Naive thymus-derived CD4-positive, alpha-beta T cell (primary cell): ENCODE measurements around the gene HID1. TPM values are rescaled to one million over a fixed set of nuclear protein-coding genes. Genes with fewer than 3 reads are reported as not detected.

Experiments used
- ATAC-seq: fragments of 150-1000 bp; cut with Tn5 transposase; 2 replicates; pipeline ENCODE4 v1.10.0; 2021; ENCODE audit warnings: mild to moderate bottlenecking, moderate library complexity
- CTCF ChIA-PET: fragments of 350-600 bp; sonication (Branson Sonifier 250); formaldehyde crosslinking; loops from one replicate; lab custom pipeline; 2021; ENCODE audit warnings: antibody characterized with exemption; lab: Charles Lee
- POLR2A ChIA-PET: fragments of 350-600 bp; sonication (Branson Sonifier 250); formaldehyde crosslinking; loops from one replicate; lab custom pipeline; 2021; ENCODE audit warnings: antibody characterized with exemption, inconsistent platforms; lab: Charles Lee
- DNase-seq, 9 donors: peaks; one replicate each; pipeline versions ENCODE4 v3.0.0 to v3.0.0-alpha.2; 2020 to 2022; ENCODE audit warnings: mixed read lengths in 1 of 9
- H3K27ac ChIP-seq: one replicate; pipeline ENCODE4 v1.7.0; 2013; ENCODE audit warnings: mild to moderate bottlenecking, low read depth, low read length, moderate library complexity
- H3K27me3 ChIP-seq, 2 donors: one replicate each; pipeline ENCODE4 v1.7.0; 2013; ENCODE audit warnings: low read length in 2 of 2, mild to moderate bottlenecking in 2 of 2, moderate library complexity in 2 of 2; ENCODE audit not compliant: control insufficient read depth in 2 of 2, insufficient read depth in 2 of 2
- H3K36me3 ChIP-seq, 3 experiments: 1 replicate in 2 of 3; 2 replicates in 1 of 3; pipeline ENCODE4 v1.7.0; 2013; ENCODE audit warnings: low read length in 3 of 3, mild to moderate bottlenecking in 3 of 3, moderate library complexity in 1 of 3; ENCODE audit not compliant: insufficient read depth in 3 of 3, control insufficient read depth in 2 of 3
- H3K4me1 ChIP-seq, 2 donors: one replicate each; pipeline ENCODE4 v1.7.0; 2013; ENCODE audit warnings: low read length in 2 of 2, mild to moderate bottlenecking in 2 of 2, moderate library complexity in 1 of 2; ENCODE audit not compliant: control insufficient read depth in 2 of 2, insufficient read depth in 2 of 2
- H3K4me3 ChIP-seq: 2 replicates; pipeline ENCODE4 v1.7.0; 2013; ENCODE audit warnings: mild to moderate bottlenecking, low read length
- H3K9me3 ChIP-seq, 3 experiments: 1 replicate in 2 of 3; 2 replicates in 1 of 3; pipeline ENCODE4 v1.7.0; 2013; ENCODE audit warnings: low read length in 3 of 3; ENCODE audit not compliant: control insufficient read depth in 2 of 3
- H3K27ac Mint-ChIP-seq, 9 donors: one replicate each; pipeline ENCODE4 v1.8.0; 2020 to 2022; ENCODE audit warnings: mixed read lengths in 9 of 9, mild to moderate bottlenecking in 8 of 9, moderate library complexity in 5 of 9, inconsistent platforms in 2 of 9
- H3K27me3 Mint-ChIP-seq, 5 donors: one replicate each; pipeline ENCODE4 v1.8.0; 2021 to 2022; ENCODE audit warnings: mixed read lengths in 5 of 5, mild to moderate bottlenecking in 1 of 5
- H3K36me3 Mint-ChIP-seq, 5 donors: one replicate each; pipeline ENCODE4 v1.8.0; 2020 to 2022; ENCODE audit warnings: mixed read lengths in 5 of 5, mild to moderate bottlenecking in 3 of 5, inconsistent platforms in 1 of 5
- H3K4me1 Mint-ChIP-seq, 7 donors: one replicate each; pipeline ENCODE4 v1.8.0; 2020 to 2022; ENCODE audit warnings: mixed read lengths in 7 of 7, mild to moderate bottlenecking in 3 of 7, inconsistent platforms in 1 of 7
- H3K4me3 Mint-ChIP-seq, 10 donors: one replicate each; pipeline ENCODE4 v1.8.0; 2020 to 2022; ENCODE audit warnings: mild to moderate bottlenecking in 10 of 10, mixed read lengths in 10 of 10, moderate library complexity in 6 of 10, inconsistent platforms in 2 of 10
- H3K9me3 Mint-ChIP-seq, 11 donors: one replicate each; pipeline ENCODE4 v1.8.0; 2020 to 2022; ENCODE audit warnings: mixed read lengths in 11 of 11, mild to moderate bottlenecking in 4 of 11, inconsistent platforms in 1 of 11, moderate library complexity in 1 of 11
- intact Hi-C, 2 donors: fragments of 100-400 bp; cut with micrococcal nuclease; formaldehyde crosslinking; loops; one replicate each; pipeline ENCODE4 v1.15.1; 2023
- polyA plus RNA-seq, 2 donors: library from polyadenylated mRNA; unstranded; fragments of 300-500 nt; fragmentation: Illumina TruSeq; gene quantifications; one replicate each; pipeline ENCODE4 v1.2.3, GENCODE V29; 2021
- total RNA-seq, 6 experiments: library from RNA in 5 of 6; stranded (reverse) in 5 of 6; gene quantifications; 1 replicate in 5 of 6; 2 replicates in 1 of 6; pipeline ENCODE4 v1.2.3 and lab custom pipeline; 2021 to 2026

The HID1 gene
- total and polyA plus RNA-seq, 7 experiments from 2014 or later = 0.60 to 25.2 (median 11.7) TPM

DNA sequence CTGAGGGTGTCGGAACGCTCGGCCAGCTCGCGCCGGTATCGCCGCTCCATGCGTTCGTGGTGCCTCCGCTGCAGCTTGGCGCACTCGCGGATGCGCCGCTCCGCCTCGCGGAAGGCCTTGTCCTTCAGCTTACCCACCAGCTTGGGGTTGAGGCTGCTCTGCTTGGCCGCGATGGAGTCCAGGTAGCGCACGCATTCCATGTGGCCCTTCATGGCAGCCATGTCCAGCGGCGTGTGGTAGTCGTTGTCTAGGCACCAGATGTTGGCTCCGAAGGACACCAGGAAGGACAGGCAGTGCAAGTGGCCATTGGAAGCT, 52.3 kb downstream of the HID1 start:
- CTCF ChIA-PET = no interaction called here
- Mint-ChIP-seq H3K9me3 (no peaks in the 10 kb centered on the region), H3K27ac (no peak overlapping the region), H3K27me3 (peaks cover 19 to 46% (median 29%) of the 10 kb centered on the region in 5 donors), H3K4me1 (peaks cover 2 to 21% (median 6%) of the 10 kb centered on the region in 7 donors), H3K36me3 (no peaks in the 10 kb centered on the region), H3K4me3 (no peak overlapping the region)
- ATAC-seq = no peak
- Histone ChIP-seq H3K9me3 (no peaks in the 10 kb centered on the region), H3K36me3 (no peaks in the 10 kb centered on the region), H3K4me1 (peaks cover 3 to 12% of the 10 kb centered on the region in 2 donors), H3K27ac (no peak overlapping the region), H3K4me3 (no peak overlapping the region), H3K27me3 (peaks cover 0 to 10% of the 10 kb centered on the region in 2 donors)
- intact Hi-C loops = no loop called here
- POLR2A ChIA-PET = no interaction called here
- no peak for DNase-seq

DNA sequence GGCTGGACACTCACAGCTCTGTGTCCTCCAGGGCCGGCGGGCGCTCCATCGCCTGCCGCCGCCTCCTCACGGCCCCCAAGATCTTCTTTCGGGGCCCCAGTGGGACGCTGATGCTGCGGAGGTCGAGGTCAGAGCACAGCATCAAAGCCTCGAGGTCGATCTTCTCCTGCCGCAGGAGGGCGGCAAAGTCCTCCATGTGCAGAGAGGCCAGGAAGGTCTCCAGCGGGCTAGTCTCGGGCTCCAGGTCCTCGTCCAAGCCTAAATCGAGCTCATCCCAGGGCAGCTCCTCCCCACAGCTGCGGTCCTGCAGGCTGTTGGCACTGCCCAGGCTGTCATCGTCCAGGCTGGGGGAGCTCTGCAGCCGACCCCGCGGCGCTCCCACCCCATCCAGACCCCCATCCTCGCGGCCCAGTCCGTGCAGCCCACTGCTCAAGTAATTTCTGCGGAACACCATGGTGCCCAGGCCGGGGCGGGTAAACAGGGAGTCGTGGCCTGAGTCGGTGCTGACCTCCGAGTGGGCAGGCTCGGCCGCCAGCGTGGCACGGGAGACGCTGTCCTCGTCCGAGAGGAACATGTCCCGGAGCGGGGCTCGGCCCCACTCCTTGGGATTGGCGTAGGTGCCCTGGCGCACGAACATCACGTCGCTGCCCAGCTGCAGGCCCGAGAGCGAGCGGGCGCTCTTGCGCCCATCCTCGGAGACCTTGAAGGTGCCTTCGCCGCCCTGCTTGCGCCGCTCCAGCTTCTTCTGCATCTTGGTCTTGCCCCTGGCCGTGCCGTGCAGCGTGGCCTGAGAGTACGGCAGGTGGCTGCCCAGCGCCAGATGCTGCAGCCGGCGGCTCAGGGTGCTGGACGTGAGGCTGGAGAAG, 52.9 kb downstream of the HID1 start:
- ChIA-PET POLR2A (no interaction called here), CTCF (interaction anchor here (0.7 to 0.9 kb wide), 2 partner anchors 38 to 42 kb away, joined by 3 to 5 read pairs; no protein-coding TSS in a partner anchor)
- no peaks in the 10 kb centered on the region for H3K36me3 Mint-ChIP-seq
- no peak for ATAC-seq
- peaks cover 14 to 40% (median 24%) of the 10 kb centered on the region in 5 donors for H3K27me3 Mint-ChIP-seq
- no peak overlapping the region for H3K4me3 ChIP-seq
- H3K27me3 ChIP-seq = peaks cover 0 to 6% of the 10 kb centered on the region in 2 donors
- H3K4me1 ChIP-seq = peaks cover 3 to 12% of the 10 kb centered on the region in 2 donors
- no peak overlapping the region for H3K4me3 Mint-ChIP-seq
- peaks cover 2 to 19% (median 6%) of the 10 kb centered on the region in 7 donors for H3K4me1 Mint-ChIP-seq
- H3K9me3 ChIP-seq = no peaks in the 10 kb centered on the region
- no peaks in the 10 kb centered on the region for H3K36me3 ChIP-seq
- H3K27ac Mint-ChIP-seq = no peak overlapping the region
- intact Hi-C loops = no loop called here
- no peak for DNase-seq
- no peak overlapping the region for H3K27ac ChIP-seq
- H3K9me3 Mint-ChIP-seq = no peaks in the 10 kb centered on the region

DNA sequence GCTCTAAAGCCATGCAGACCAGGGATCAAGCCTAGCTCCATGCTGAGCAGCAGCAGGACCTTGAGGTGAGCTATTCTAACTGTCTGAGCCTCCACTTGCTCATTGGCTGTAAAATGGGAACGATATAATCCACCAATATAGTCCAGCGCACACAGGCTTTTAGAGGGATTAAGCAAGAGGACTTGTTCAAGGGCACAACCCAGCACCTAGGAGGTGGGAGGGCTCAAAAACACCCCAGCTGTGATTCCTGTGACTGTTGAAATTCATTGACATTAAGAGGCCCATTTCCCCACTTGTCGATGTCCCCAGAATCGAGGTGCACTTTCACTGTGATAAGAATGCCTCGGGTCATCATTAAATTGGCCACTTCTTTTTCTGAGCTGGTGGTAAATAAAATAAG, 53.7 kb downstream of the HID1 start:
- no peak overlapping the region for H3K4me3 Mint-ChIP-seq
- H3K36me3 Mint-ChIP-seq = no peaks in the 10 kb centered on the region
- H3K27me3 Mint-ChIP-seq = peaks cover 11 to 36% (median 20%) of the 10 kb centered on the region in 5 donors
- peaks cover 0 to 6% of the 10 kb centered on the region in 2 donors for H3K4me1 ChIP-seq
- H3K36me3 ChIP-seq = no peaks in the 10 kb centered on the region
- H3K4me3 ChIP-seq = no peak overlapping the region
- no peak for DNase-seq
- H3K4me1 Mint-ChIP-seq = peaks cover 0 to 11% (median 2%) of the 10 kb centered on the region in 7 donors
- CTCF ChIA-PET = interaction anchor here (0.7 to 0.9 kb wide), 2 partner anchors 39 to 43 kb away, joined by 3 to 5 read pairs; no protein-coding TSS in a partner anchor
- intact Hi-C loops = no loop called here
- ATAC-seq = no peak
- no peak overlapping the region for H3K27ac ChIP-seq
- no peak overlapping the region for H3K27ac Mint-ChIP-seq
- H3K27me3 ChIP-seq = peaks cover 0 to 6% of the 10 kb centered on the region in 2 donors
- POLR2A ChIA-PET = no interaction called here
- no peaks in the 10 kb centered on the region for H3K9me3 ChIP-seq
- no peaks in the 10 kb centered on the region for H3K9me3 Mint-ChIP-seq

DNA sequence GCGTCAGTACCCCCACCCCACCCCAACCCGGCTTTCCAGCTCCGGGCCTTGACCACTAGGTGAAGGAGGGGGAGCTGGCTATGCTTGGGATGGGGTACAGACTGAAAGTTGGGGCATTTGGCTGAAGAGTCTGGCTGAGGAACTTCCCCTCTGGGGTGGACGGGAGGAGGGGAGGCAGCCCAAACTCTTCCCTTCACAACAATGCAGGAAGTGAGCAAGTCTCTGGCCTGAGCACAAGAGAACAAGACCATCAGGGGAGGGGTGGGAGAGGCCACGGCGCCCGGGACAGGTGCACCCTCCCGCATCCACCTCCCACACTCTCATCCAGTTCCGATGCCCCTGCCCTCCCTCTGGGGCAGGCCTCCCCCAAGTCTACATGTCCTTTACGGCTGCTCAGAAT, 55.1 kb downstream of the HID1 start:
- peaks cover 8 to 27% (median 18%) of the 10 kb centered on the region in 5 donors for H3K27me3 Mint-ChIP-seq

DNA sequence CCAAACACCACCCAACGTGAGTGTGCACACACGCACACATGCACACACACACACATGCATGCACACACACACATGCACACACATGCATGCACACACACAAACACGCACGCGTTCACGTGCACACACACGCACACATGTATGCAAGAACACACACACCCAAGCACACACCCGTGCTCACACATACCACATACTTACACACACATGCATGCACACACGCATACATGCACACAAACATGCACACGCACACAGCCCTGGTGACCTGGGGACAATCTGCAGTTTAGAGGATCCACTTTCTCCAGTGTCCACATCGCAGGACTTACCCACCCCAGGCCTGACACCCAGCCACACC, 55.7 kb downstream of the HID1 start:
- H3K36me3 Mint-ChIP-seq = no peaks in the 10 kb centered on the region
- no peak overlapping the region for H3K4me3 Mint-ChIP-seq
- Histone ChIP-seq H3K9me3 (no peaks in the 10 kb centered on the region), H3K27ac (no peak overlapping the region), H3K4me1 (no peaks in the 10 kb centered on the region), H3K36me3 (no peaks in the 10 kb centered on the region), H3K27me3 (no peaks in the 10 kb centered on the region), H3K4me3 (no peak overlapping the region)
- H3K27ac Mint-ChIP-seq = no peak overlapping the region
- POLR2A ChIA-PET = no interaction called here
- H3K27me3 Mint-ChIP-seq = peaks cover 5 to 22% (median 12%) of the 10 kb centered on the region in 5 donors
- CTCF ChIA-PET = no interaction called here
- DNase-seq (no peak), ATAC-seq (no peak)
- intact Hi-C loops = no loop called here
- no peaks in the 10 kb centered on the region for H3K4me1 Mint-ChIP-seq
- no peaks in the 10 kb centered on the region for H3K9me3 Mint-ChIP-seq

More for the DNA sequence above, 55.1 kb downstream of the HID1 start:
- DNase-seq (no peak), ATAC-seq (peak; percentile 73)
- Histone ChIP-seq H3K27ac (no peak overlapping the region), H3K4me1 (no peaks in the 10 kb centered on the region), H3K4me3 (no peak overlapping the region), H3K36me3 (no peaks in the 10 kb centered on the region), H3K27me3 (peaks cover 0 to 2% of the 10 kb centered on the region in 2 donors), H3K9me3 (no peaks in the 10 kb centered on the region)
- POLR2A ChIA-PET = no interaction called here
- Mint-ChIP-seq H3K9me3 (no peaks in the 10 kb centered on the region), H3K27ac (no peak overlapping the region), H3K4me3 (no peak overlapping the region), H3K36me3 (no peaks in the 10 kb centered on the region), H3K4me1 (peaks cover 0 to under 1% (median 0%) of the 10 kb centered on the region in 7 donors)
- intact Hi-C loops = no loop called here
- CTCF ChIA-PET = no interaction called here

DNA sequence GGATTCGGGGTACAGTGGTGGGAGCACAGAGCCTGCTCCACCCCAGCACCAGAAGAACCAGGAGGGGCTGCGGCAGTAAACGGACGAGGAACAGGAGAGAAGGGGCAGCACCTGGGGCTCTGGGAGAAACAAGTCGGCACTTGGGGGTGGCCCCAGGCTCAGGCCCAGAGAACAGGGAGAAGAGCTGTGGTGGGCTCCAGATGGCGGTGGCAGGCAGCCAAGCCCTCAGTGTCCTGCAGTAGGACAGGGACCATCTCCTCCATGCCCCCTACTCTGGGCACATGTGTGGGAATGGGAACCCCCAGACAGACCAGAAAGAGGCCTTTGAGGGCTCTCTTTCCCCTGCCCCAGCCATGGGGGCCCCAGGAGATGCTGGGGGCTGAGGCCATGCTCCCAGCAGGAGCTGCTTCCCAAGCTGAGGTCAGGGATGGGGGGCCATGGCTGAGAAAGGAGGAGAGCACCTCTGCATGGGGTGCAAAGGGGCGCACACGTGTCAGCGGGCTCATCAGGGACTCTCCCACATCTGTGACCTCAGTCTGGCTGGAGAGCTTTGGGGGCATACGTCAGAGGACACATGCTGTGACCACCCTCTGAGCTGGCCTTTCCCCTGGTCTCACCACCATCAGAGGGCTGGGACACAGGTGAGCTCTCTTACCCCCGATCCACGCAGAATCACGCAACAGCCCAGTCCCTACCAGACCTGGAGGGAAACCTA, 56.3 kb downstream of the HID1 start:
- H3K27me3 ChIP-seq = no peaks in the 10 kb centered on the region
- DNase-seq (no peak), ATAC-seq (no peak)
- Mint-ChIP-seq H3K4me3 (no peak overlapping the region), H3K9me3 (no peaks in the 10 kb centered on the region), H3K36me3 (no peaks in the 10 kb centered on the region), H3K27me3 (peaks cover 5 to 18% (median 12%) of the 10 kb centered on the region in 5 donors), H3K4me1 (no peaks in the 10 kb centered on the region), H3K27ac (no peak overlapping the region)
- H3K27ac ChIP-seq = no peak overlapping the region
- no peak overlapping the region for H3K4me3 ChIP-seq
- H3K9me3 ChIP-seq = no peaks in the 10 kb centered on the region
- CTCF ChIA-PET = interaction anchor here (0.6 kb wide), 1 partner anchor 54 kb away, joined by 3 read pairs; no protein-coding TSS in a partner anchor
- no peaks in the 10 kb centered on the region for H3K36me3 ChIP-seq
- POLR2A ChIA-PET = no interaction called here
- no peaks in the 10 kb centered on the region for H3K4me1 ChIP-seq
- intact Hi-C loops = no loop called here
